ACHN (cell line): ENCODE data around the gene SESN2.

Experiments
- DNase-seq: peaks from one replicate; pipeline ENCODE4 v3.0.0-alpha.2; 2015
- in situ Hi-C: cut with HindIII; loops from 2 replicates; pipeline ENCODE4 v1.10.0; 2017; ENCODE audit warnings: low sequenced_read_pairs, low pct_ligation_motif_present, low pct_unique_long_range_greater_than_20kb

SESN2 gene

DNA sequence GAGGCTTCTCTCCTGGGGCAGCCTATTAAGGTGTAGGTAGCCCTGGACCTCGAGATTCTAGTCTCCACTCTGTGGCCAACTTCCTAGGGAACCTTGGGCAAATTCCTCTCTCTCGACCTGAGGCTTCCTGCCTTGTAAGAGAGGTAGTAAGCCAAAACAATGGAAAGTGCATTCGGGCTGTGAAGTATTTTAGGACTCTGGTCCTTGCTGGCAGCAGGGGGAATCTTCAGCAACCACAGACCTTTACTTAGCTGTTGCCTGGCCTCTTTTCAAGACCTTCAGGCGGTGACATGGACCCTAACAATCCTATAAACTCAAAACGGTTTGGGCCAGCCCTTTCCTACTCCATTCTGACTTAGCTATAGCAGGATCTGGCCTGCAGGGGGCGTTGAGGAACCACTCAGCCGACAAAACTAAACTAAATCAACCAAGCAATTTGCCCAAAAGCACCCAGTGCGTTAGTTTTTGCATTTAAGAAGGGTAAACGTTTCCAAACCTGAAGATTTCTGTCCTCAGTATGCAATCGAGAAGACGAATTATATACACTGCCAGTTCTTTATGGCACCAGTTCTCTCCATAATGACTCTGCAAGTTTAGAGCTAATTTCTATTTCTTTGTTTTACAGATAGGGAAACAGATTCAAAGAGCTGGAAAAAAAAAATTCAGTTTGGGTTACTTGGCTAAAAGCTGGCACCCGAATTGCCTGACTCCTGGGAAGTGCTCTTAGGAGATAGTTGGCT, 10.9 kb upstream of the SESN2 start:
- in situ Hi-C loops: no loop called here
- DNase-seq: peak; percentile 77

DNA sequence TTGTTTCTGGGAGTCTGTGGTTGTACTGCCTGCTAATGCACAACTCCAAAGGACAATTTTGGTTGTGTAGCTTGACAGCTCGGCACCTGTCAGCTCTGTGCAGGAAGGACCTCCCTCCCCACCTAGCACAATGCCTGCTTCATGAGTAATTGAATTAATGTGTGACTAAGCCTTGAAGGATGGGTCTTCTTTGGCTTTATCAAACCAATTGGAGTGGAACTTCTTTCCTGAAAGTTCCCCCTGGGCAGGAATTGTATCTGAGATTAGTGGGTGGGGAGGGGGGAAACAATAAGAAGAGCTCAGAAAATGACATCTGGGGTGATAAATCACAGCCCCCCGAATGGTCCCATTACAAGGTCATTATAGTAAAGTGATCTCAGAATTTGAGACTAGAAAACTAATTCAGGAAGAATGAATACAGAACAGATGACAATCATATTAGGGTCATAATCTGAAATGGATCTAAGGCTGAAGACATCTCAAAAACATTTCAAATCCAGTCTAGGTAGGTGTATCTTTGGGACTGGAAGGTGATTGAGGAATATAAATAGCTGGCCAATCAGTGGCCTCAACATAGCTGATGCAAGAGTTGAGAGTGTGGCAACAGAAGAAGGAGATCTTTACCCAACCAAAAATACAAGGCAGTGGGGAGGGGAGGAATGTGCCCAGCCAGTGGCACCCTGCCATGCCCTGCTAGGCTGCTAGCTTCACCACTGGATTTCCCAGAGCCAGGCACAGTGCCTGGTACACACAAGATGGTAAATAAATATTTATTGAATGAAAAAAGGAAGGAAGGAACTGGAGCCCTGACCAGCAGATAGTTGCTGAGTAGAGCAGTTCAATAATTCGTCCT, 10.1 kb upstream of the SESN2 start:
- in situ Hi-C loops: no loop called here

DNA sequence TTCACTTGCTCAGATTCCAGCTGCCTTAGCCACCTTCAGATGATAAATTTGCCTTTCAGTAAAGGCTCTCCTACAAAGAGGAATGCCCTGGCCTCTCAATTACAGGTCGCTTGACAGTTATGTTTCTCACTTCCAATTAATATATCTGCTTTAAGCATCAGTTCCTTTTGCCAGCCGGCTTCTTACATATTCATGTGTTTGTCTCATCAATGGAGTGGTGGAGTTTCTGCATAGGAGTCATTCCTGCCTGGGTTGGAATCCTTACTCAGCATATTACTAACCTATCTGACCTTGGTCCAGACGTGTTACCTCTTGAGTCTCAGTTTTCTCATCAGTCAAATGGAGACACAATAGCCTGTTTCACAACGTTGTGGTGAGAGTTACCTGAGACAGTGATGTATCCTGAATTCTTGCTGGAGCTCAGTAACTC, 9.4 kb upstream of the SESN2 start:
- in situ Hi-C loops: no loop called here

More for the DNA sequence above, 10.1 kb upstream of the SESN2 start:
- peak; percentile 89 for DNase-seq

DNA sequence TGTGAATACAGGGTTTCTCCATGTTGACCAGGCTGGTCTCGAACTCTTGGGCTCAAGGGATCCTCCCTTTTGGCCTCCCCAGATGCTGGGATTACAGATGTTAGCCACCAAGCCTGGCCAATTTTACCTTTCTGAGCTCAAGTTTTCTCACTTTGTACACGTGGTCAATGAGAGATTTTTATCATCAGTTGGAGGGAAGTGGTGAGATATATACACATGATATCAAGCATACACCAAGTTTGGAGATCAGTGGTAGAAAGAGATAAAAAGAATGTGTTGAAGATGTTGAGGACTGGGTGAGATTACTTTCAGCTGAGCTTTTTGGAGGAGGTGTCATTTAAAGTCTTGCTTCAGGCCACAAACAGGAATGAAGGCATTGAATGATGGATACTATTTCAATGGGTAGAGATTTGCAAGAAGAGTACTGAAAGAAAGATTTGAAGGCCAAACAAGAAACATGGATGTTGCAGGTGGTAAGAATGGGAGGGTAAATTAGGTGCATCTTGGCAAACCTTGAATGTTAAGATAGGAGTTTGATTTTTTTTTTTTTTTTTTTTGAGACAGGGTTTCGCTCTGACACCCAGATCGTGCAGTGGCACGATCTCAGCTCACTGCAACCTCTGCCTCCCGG, 3.0 kb upstream of the SESN2 start:
- in situ Hi-C loops: no loop called here
- DNase-seq: no peak

More for the DNA sequence above, 9.4 kb upstream of the SESN2 start:
- DNase-seq: no peak

DNA sequence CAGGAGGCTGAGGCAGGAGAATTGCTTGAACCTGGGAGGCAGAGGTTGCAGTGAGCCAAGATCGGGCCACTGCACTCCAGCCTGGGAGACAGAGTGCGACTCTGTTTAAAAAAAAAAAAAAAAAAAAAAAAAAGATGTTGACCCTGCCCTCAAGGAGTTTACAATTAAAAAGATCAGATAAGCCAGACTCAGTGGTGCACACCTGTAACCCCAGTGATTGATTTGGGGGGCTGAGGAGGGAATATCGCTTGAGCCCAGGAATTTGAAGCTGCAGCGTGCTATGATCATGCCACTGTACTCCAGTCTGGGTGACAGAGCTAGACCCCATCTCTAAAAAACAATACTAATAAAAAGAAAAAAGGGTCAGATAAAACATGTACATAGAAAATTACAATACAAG, 1.6 kb upstream of the SESN2 start:
- no peak for DNase-seq
- in situ Hi-C loops: no loop called here

DNA sequence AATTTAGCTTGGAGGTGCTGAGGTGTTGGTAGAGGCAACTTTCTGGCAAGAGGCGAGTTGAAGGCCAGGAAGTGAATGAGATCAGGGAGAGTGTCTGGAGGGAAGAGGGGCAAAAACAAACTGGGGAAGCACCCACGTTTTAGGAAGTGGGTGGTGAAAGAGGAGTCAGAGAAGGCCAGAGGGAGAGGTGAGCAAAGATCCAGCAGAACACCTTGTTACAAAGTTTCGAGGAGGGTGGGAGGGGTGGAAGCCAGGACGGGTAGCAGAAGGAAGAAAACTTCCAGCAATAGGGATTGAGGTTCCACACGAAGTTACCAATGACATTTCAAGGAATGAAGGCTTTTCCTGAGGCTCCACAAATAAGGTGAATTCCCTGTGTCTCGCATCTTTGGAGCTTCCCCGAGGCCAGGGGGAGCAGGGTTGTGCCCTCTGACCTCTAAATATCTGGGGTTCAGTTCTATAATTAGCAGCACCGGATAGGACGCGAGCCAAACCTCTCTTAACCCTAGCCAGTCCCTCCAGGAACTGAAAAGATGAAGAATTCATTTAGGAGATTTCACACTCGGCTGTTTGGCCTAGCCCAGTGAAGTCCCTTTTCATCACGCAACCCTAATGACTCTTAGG, 578 bp upstream of the SESN2 start:
- DNase-seq: peak; percentile 19
- in situ Hi-C loops: no loop called here

DNA sequence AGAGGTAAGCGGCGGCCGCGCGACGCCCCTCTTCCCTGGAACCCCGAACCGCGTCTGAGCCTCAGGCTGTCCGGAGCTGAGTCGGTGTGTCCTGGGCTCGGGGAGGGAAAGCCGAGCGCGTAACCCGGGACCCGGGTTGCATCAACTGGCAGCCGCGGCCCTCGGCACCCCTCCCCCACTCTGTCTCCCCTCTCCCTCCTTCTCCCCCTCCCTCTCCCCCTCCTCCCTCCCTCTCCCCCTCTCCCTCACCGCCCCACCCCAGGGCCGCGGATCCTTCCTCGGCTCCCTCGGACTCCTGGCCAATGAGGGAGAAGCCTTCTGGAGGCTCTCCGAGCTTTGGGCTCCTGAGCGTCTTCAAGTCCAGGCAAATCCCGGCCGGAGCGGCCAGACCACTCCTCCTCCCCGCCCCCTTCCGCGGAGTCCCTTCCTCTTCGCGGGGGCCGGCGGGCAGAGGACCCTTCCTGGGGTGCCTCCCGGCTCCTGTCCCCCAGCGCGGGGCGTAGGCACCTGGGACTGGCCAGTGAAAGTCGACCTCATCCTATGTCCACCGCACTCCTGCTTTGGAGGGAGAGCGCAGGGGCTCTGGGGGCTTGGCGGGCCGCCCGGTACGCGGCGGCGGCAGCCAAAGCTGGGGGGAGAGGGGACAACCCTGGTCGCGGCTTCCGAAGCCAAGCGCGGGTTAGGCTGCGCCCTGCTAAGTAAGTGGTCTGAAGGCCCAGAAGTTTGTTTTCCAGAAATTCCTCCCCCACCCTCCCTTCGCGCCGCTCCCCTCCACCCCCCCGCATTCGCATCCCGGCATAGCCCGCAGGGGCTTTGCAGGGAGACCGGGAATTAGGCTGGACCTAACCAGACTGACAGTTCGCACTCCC, 850 bp downstream of the SESN2 start:
- peak; percentile 82 for DNase-seq
- in situ Hi-C loops: no loop called here

DNA sequence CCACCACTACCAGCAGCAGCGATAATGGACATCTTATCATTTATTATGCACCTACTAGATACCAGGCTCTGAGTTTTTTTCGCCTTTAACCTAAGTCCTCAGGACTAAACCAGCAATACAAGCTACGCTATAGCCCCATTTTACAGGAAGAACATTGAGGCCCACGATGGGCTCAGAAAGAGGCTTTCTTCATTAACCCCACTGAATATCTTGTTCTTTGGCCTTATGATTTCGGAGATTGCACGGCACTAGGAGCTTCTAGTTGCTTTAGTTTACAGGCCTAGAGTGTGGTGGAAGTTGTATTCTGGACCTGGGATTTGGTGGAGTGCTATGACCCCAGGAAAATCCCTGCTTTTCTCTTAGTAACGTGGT, 1.5 kb downstream of the SESN2 start:
- no peak for DNase-seq
- in situ Hi-C loops: no loop called here

DNA sequence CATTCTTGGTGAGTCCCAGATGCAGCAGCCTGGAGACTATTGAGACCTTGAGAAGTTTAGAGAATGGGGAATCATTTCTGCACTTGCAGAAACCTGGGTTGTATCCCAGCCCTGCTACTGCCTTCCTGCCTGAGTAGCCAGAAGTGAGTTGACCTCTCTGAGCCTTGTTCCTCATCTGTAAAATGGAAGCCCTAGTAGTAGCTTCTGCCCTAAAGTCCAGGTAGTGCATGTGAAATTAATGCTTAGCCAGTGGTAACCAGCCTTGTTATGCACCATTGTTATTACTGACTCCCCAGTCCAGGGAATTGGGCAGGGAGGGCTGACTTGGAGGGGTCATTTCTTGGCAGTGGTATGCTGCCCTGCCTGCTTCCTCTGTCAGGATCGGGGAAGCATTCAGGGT, 5.6 kb downstream of the SESN2 start:
- in situ Hi-C loops: no loop called here
- DNase-seq: no peak

DNA sequence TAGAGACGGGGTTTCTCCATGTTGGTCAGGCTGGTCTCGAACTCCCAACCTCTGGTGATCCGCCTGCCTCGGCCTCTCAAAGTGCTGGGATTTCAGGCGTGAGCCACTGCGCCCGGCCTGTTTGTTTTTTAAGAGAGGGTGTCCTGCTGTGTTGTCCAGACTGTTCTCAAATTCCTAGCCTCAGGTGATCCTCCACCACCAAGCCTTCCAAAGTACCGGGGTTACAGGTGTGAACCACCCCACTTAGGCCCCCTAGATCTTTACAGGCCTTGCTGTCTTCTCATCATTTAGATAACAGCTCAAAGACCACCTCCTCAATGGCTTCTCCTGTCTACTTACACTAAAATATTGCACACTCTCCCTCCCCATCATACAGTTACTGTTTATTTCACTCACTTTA, 6.3 kb downstream of the SESN2 start:
- in situ Hi-C loops: no loop called here
- DNase-seq: no peak

DNA sequence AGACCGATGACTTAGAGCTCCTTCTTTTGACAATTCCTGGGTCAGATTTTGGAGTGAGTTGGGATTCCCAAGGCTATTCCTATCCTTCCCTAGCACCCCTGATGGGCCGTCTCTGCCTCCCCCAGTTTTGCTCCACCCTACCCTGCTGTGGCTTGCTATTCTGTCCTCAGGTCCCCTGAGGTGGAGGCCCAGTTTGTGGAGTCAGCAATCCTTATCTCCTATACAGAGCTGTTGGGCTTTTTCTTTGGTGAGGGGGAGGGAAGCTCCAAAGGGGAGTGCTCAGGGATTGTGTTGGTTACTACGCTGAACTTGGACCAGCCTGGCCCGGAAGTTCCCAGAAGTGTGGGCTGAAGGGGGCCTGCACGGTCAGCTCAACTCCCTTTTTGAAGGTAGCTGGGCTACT, 7.6 kb downstream of the SESN2 start:
- in situ Hi-C loops: no loop called here
- no peak for DNase-seq

DNA sequence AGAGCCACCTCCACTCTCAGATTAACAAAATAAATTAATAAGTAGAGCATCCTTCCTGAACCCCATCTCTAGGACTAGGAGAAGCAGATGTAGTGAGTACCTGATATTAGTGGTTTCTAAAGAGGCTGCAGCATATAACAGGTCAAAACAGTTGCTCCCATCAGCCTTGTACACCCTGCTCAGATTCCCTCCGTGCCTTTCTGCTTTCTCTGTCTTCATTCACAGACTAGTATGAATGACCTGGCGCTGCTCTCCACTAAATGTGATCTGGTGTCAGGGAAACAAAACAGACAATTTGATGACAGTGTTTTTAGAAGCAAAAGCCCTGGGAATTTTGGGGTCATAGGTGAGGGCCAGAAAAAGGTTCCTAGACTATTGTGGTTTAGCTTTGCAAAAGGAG, 8.3 kb downstream of the SESN2 start:
- DNase-seq: no peak
- in situ Hi-C loops: no loop called here

DNA sequence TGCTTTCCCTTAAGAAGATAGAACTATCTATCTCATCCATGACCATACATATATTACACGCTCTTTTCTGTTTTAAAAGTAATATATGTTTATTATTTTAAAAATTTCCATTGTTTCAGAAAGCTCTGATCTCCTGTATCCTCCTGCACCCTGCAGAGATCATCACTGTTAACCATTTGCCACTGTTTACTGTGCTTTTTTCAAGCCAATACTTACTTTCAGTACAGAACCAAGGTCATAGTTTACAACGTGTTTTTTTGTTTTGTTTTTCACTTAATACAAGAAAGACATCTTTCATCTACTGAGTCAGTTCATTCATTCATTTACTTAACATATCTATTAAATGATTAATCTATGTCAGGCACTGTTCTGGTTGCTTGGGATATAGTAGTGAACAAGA, 10.2 kb downstream of the SESN2 start:
- in situ Hi-C loops: no loop called here

DNA sequence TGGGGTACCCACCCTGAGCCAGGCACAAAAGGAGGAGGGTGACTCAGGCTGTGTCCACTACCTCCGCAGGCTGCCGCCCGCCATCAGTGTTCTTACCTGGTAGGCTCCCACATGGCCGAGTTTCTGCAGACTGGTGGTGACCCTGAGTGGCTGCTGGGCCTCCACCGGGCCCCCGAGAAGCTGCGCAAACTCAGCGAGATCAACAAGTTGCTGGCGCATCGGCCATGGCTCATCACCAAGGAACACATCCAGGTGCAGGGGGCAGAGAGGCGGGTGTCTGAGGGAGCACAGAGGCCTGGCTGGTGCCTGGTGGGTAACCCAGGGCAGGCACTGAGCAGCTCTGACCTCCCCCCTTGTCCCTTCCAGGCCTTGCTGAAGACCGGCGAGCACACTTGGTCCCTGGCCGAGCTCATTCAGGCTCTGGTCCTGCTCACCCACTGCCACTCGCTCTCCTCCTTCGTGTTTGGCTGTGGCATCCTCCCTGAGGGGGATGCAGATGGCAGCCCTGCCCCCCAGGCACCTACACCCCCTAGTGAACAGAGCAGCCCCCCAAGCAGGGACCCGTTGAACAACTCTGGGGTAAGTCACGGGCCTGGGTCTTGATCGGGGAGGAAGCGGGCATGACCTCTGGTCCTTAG, 13.0 kb downstream of the SESN2 start:
- in situ Hi-C loops: no loop called here

More for the DNA sequence above, 10.2 kb downstream of the SESN2 start:
- no peak for DNase-seq

DNA sequence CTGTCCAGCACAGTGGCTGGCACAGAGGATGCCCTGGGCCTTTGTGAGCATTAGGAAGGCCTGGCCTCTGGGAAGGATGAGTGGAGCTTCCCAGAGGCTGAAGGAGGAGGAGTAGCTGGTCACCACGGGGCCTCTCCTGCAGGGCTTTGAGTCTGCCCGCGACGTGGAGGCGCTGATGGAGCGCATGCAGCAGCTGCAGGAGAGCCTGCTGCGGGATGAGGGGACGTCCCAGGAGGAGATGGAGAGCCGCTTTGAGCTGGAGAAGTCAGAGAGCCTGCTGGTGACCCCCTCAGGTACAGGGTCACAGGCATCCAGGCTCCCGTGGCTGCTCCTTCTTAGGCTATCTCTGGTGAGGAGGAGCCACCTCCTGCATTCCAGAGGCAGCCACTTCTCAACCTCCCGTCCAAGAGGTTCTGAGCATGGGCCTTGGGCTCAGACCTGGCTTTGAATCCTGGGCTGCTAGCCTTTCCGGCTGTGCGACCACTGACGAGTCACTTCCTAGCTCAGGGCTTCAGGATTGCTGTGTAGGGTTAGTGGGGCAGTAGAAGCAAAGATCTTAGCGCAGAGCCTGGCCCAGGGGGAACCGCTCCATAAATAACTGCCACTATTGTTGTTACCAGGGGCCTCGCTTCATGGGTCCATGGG, 14.0 kb downstream of the SESN2 start:
- DNase-seq: peak; percentile 24

More for the DNA sequence above, 13.0 kb downstream of the SESN2 start:
- no peak for DNase-seq

DNA sequence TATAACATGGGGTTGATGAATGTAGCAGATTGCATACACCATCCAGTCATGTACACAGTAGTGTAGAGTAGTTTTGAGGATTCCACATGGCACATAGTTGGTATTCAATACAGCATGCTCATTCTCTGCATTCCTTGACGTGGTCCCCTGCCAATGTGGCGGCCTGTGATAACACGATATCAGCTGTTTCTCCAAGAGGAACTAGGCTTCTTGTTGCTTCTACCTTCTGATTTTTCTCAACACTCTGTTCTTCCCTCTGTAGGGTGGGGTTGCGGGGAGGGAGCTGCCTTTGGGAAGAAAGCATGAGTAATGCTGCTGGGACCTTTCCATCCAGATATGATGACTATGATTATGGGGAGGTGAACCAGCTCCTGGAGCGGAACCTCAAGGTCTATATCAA, 19.4 kb downstream of the SESN2 start:
- in situ Hi-C loops: no loop called here
- no peak for DNase-seq

More for the DNA sequence above, 14.0 kb downstream of the SESN2 start:
- in situ Hi-C loops: no loop called here

DNA sequence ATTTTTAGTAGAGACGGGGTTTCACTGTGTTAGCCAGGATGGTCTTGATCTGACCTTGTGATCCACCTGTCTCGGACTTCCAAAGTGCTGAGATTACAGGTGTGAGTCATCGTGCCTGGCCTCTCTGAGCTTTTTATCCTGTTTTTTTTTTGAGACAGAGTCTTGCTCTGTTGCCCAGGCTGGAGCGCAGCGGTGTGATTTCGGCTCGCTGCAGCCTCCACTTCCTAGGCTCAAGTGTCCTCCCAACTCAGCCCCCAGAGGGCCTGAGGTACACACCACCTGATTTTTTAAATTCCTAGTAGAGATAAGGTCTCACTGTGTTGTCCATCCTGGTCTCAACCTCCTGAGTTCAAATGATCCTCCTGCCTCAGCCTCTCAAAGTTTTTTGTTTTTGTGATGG, 20.4 kb downstream of the SESN2 start:
- no peak for DNase-seq
- in situ Hi-C loops: no loop called here
